Activated T-helper 17 cell treated with anti-CD3 and anti-CD28 coated beads, Interleukin-2, amount 50 U/mL, for 72 hours (primary cell): ENCODE measurements around the gene KMT2A. TPM values are rescaled to one million over a fixed set of nuclear protein-coding genes. Genes with fewer than 3 reads are reported as not detected.
"Not testable (repeated sequence)": the region's sequence is repeated elsewhere in the genome, so short reads cannot be mapped to it uniquely, and the experiment has no call there.

Source experiments
- ATAC-seq: fragments of 150-1000 bp; cut with Tn5 transposase; replicated peaks from 2 replicates; pipeline ENCODE4 v1.10.0; 2021; ENCODE audit warnings: mild to moderate bottlenecking, moderate library complexity
- H3K27ac Mint-ChIP-seq: one replicate; pipeline ENCODE4 v1.8.0; 2022; ENCODE audit warnings: mixed read lengths
- H3K27me3 Mint-ChIP-seq: one replicate; pipeline ENCODE4 v1.8.0; 2022; ENCODE audit warnings: mixed read lengths
- H3K36me3 Mint-ChIP-seq: one replicate; pipeline ENCODE4 v1.8.0; 2022; ENCODE audit warnings: low read depth, mild to moderate bottlenecking, mixed read lengths
- H3K4me1 Mint-ChIP-seq: one replicate; pipeline ENCODE4 v1.8.0; 2022; ENCODE audit warnings: mixed read lengths
- H3K4me3 Mint-ChIP-seq: one replicate; pipeline ENCODE4 v1.8.0; 2022; ENCODE audit warnings: mild to moderate bottlenecking, mixed read lengths
- H3K9me3 Mint-ChIP-seq: one replicate; pipeline ENCODE4 v1.8.0; 2022; ENCODE audit warnings: mixed read lengths
- total RNA-seq, 2 donors: library from RNA; stranded (reverse); gene quantifications; one replicate each; pipeline ENCODE4 v1.2.3, GENCODE V29; 2022

The KMT2A gene
- total RNA-seq, 2 donors from 2014 or later, result 81.6 to 118 TPM

- not testable (repeated sequence) for H3K4me1 Mint-ChIP-seq, H3K27me3 Mint-ChIP-seq, H3K9me3 Mint-ChIP-seq, H3K4me3 Mint-ChIP-seq, H3K27ac Mint-ChIP-seq, ATAC-seq, H3K36me3 Mint-ChIP-seq
Observed at GRCh38 chr11:118416900-118417299, 19.4 kb upstream of the KMT2A start.

DNA sequence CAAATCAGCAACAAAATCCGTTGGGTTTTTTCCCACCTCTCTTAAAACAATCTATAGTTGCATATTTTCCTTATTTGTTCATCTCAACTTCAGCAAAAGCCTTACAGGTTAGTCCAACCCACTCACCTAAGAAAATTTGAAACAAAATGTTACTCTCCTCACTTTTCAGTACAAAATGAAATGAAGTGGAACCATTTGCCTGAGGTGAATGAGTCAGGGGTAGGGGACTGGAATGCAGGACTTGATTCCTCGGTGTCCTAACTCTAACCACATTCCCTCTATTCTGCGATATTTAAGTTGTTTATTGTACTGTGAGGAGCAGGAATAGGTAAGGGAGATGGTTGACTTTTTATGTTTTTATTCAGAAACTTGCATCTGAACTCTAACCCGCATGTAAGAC, 18.5 kb upstream of the KMT2A start:
- no peak for ATAC-seq
- no peak overlapping the region for H3K27ac Mint-ChIP-seq
- H3K27me3 Mint-ChIP-seq, result no peaks in the 10 kb centered on the region
- peaks cover 4% of the 10 kb centered on the region for H3K4me1 Mint-ChIP-seq
- H3K9me3 Mint-ChIP-seq, result no peaks in the 10 kb centered on the region
- H3K36me3 Mint-ChIP-seq, result no peaks in the 10 kb centered on the region
- H3K4me3 Mint-ChIP-seq, result no peak overlapping the region

- Mint-ChIP-seq H3K27ac (no peak overlapping the region), H3K9me3 (no peaks in the 10 kb centered on the region)
- ATAC-seq, result no peak
Observed at GRCh38 chr11:118418766-118419165, 17.5 kb upstream of the KMT2A start.

DNA sequence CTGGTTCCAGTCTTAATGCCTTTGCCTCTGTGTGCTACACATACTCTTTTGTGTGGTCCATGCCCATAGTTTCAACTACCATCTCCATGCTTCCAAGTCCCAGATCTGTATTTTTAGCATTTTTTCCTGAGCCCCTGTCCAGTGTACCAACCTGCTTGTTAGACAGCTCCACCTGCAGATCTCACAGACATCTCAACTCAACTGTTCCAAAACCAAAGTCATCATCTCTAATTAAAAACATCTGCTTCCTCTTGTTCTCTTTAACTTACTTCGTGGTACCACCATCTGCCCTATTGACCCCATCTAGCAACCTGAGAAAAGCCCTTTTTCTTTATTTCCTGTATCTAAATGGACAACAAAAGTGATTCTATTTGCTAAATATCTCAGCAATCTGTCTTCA, 8.6 kb upstream of the KMT2A start:
- peak overlapping the region; percentile 36 for H3K27ac Mint-ChIP-seq
- no peaks in the 10 kb centered on the region for H3K4me1 Mint-ChIP-seq
- no peaks in the 10 kb centered on the region for H3K36me3 Mint-ChIP-seq
- no peaks in the 10 kb centered on the region for H3K9me3 Mint-ChIP-seq
- no peak overlapping the region for H3K4me3 Mint-ChIP-seq
- H3K27me3 Mint-ChIP-seq, result no peaks in the 10 kb centered on the region
- no peak for ATAC-seq

More at GRCh38 chr11:118418766-118419165, 17.5 kb upstream of the KMT2A start:
- no peaks in the 10 kb centered on the region for H3K36me3 Mint-ChIP-seq
- no peak overlapping the region for H3K4me3 Mint-ChIP-seq
- no peaks in the 10 kb centered on the region for H3K27me3 Mint-ChIP-seq
- peaks cover 4% of the 10 kb centered on the region for H3K4me1 Mint-ChIP-seq

GRCh38 chr11:118430956-118431355, 5.3 kb upstream of the KMT2A start:
- Mint-ChIP-seq H3K27me3 (no peaks in the 10 kb centered on the region), H3K9me3 (no peaks in the 10 kb centered on the region), H3K4me1 (peaks cover 16% of the 10 kb centered on the region), H3K4me3 (no peak overlapping the region), H3K27ac (no peak overlapping the region), H3K36me3 (no peaks in the 10 kb centered on the region)
- no peak for ATAC-seq

GRCh38 chr11:118434123-118434552, 2.2 kb upstream of the KMT2A start:
- no peak for ATAC-seq
- peak overlapping the region; percentile 96 for H3K4me3 Mint-ChIP-seq
- H3K27ac Mint-ChIP-seq, result peak overlapping the region; percentile 28
- H3K9me3 Mint-ChIP-seq, result no peaks in the 10 kb centered on the region
- H3K4me1 Mint-ChIP-seq, result peaks cover 16% of the 10 kb centered on the region
- peaks cover 19% of the 10 kb centered on the region for H3K36me3 Mint-ChIP-seq
- H3K27me3 Mint-ChIP-seq, result no peaks in the 10 kb centered on the region

- Mint-ChIP-seq H3K27me3 (no peaks in the 10 kb centered on the region), H3K27ac (peak overlapping the region; percentile 28), H3K4me3 (peak overlapping the region; percentile 96), H3K4me1 (peaks cover 16% of the 10 kb centered on the region), H3K9me3 (no peaks in the 10 kb centered on the region), H3K36me3 (peaks cover 25% of the 10 kb centered on the region)
- peak; percentile 8 for ATAC-seq
Observed at GRCh38 chr11:118434553-118435289, 1.6 kb upstream of the KMT2A start.

GRCh38 chr11:118435290-118435892, 901 bp upstream of the KMT2A start:
- ATAC-seq, result peak; percentile 17
- H3K36me3 Mint-ChIP-seq, result peaks cover 32% of the 10 kb centered on the region
- peak overlapping the region; percentile 96 for H3K4me3 Mint-ChIP-seq
- no peaks in the 10 kb centered on the region for H3K27me3 Mint-ChIP-seq
- peak overlapping the region; percentile 28 for H3K27ac Mint-ChIP-seq
- H3K9me3 Mint-ChIP-seq, result no peaks in the 10 kb centered on the region
- H3K4me1 Mint-ChIP-seq, result peaks cover 22% of the 10 kb centered on the region

- H3K9me3 Mint-ChIP-seq, result no peaks in the 10 kb centered on the region
- H3K4me3 Mint-ChIP-seq, result peak overlapping the region; percentile 96
- ATAC-seq, result peak; percentile 15
- no peaks in the 10 kb centered on the region for H3K27me3 Mint-ChIP-seq
- H3K4me1 Mint-ChIP-seq, result peaks cover 30% of the 10 kb centered on the region
- H3K27ac Mint-ChIP-seq, result peak overlapping the region; percentile 87
- H3K36me3 Mint-ChIP-seq, result peaks cover 45% of the 10 kb centered on the region
Observed at GRCh38 chr11:118436639-118437207, 431 bp downstream of the KMT2A start.

DNA sequence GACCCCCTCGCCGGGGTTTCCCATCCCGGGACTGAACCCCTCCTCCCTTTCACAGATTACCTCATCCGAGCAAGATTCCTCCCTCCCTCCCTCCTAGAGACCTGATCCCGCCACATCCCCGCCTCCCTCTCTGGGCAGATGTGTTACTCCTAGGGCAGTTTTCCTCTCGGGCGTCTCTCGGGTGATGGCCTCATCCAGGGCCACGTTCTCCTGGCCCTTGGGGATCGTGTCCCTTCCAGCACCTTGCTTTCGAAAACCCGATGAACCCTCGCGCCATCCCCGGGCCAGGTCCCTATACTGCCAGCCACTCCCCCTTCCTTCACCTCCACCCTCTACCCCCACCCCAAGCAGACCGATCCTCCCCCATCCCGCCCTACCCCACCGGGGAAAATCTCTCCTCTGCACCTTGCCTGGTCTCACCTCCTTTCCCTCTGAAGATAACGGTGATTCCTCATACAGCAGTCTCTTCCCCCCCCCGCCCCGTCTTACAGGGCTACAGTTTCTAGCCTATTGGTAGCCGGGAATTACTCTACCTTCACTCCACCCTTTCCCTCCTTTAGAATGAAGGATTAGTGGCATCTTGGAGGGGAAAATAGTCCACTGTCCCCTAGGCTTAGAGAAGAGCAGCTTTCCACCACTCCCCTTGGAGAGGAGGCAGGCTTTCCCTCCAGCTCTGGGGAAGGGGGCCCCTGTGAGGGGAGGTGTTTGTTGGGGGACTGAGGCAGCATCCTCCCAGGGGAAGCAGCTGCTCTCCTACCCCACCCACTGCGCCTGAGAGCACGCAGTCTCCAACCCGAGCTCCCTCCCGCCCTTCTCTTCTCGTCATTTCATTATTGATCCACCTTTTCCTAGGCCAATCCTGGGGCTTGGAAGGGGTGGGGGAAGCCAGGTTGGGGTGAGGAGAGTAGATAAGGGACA, 1.2 kb downstream of the KMT2A start:
- H3K9me3 Mint-ChIP-seq, result no peaks in the 10 kb centered on the region
- peak overlapping the region; percentile 87 for H3K27ac Mint-ChIP-seq
- peaks cover 37% of the 10 kb centered on the region for H3K4me1 Mint-ChIP-seq
- H3K4me3 Mint-ChIP-seq, result peak overlapping the region; percentile 96
- H3K27me3 Mint-ChIP-seq, result no peaks in the 10 kb centered on the region
- ATAC-seq, result peak; percentile 18
- peaks cover 53% of the 10 kb centered on the region for H3K36me3 Mint-ChIP-seq

DNA sequence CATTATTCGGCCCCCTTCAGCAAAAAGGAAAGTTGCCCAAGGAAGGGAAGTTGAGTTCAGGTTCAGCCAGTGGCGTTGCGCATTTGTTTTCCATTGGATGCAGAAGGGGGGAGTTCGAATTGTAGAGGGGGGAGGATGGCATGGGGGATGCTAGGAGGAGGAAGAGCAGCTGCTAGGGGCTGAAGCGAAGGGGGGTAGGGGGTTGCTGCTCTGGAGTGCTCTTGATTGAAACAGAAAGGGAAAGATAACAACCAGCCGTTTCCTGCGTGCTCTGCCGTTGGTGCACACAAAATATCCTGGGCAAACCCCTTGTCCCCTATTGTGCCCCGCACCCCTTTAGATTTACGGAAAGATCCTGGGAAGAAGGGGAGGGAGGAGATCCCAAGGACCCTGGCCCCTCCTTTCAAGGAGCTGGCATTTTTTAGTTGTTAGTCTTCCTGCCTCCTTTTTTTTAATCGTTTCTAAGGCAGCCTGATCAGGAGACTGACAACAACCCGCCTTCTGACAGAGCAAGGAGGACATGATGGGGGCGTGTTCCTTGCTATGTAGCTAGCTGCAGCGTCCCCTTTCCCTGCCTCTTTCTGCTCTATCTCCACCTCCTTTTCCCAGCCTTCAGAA, 2.1 kb downstream of the KMT2A start:
- no peaks in the 10 kb centered on the region for H3K9me3 Mint-ChIP-seq
- peak; percentile 22 for ATAC-seq
- no peaks in the 10 kb centered on the region for H3K27me3 Mint-ChIP-seq
- H3K4me1 Mint-ChIP-seq, result peaks cover 47% of the 10 kb centered on the region
- peak overlapping the region; percentile 96 for H3K4me3 Mint-ChIP-seq
- peaks cover 59% of the 10 kb centered on the region for H3K36me3 Mint-ChIP-seq
- peak overlapping the region; percentile 87 for H3K27ac Mint-ChIP-seq

- Mint-ChIP-seq H3K27ac (peak overlapping the region; percentile 48), H3K4me1 (peaks cover 47% of the 10 kb centered on the region), H3K9me3 (no peaks in the 10 kb centered on the region), H3K4me3 (peak overlapping the region; percentile 96), H3K27me3 (no peaks in the 10 kb centered on the region), H3K36me3 (peaks cover 67% of the 10 kb centered on the region)
- ATAC-seq, result peak; percentile 30
Observed at GRCh38 chr11:118439646-118440045, 3.4 kb downstream of the KMT2A start.

DNA sequence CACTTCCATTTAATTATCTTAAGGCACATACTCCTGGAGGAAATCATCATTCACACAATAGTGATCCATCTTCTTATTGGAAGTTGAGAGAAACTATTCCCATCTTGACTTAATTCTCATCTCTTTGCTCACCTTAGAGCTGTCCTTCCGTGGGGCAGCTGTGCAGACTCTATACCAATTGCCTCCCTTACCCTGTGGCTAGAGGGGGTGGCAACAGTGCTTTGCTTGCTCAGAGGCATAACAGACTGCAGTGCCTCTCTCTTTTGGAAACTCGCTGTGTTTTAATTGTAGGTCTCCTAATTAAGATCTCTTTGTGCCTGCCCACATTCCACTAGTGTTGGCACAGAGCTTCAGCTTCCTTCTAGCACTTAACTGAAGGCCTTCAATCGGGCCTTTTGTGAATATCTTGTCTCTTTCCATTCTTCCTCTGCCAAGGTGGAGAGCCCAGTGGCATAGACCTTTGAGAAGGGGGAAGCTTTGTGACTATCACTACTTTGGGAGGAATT, 5.5 kb downstream of the KMT2A start:
- no peak for ATAC-seq
- Mint-ChIP-seq H3K4me1 (peaks cover 53% of the 10 kb centered on the region), H3K36me3 (peaks cover 89% of the 10 kb centered on the region), H3K27ac (peak overlapping the region; percentile 88), H3K4me3 (peak overlapping the region; percentile 96), H3K27me3 (no peaks in the 10 kb centered on the region), H3K9me3 (no peaks in the 10 kb centered on the region)

DNA sequence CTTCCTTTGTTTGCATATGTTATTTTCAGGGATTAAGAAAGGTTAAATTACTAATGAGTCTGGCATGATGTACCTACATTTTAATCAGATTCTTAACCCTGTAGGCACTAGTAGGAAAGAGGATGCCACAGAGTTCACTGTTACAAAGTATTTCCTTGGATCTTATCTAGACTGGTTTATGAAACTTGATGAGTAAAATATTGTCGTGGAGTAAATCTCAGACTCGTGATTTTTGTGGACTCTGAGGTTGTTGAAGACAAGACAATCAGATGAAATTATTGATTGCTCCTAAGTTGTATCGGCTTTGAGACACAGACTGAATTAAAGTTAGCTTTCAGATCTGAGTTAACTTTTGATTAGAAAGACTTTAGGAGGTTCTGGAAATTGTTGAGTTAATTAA, 6.0 kb downstream of the KMT2A start:
- Mint-ChIP-seq H3K4me3 (peak overlapping the region; percentile 96), H3K36me3 (peaks cover 90% of the 10 kb centered on the region), H3K4me1 (peaks cover 57% of the 10 kb centered on the region), H3K9me3 (no peaks in the 10 kb centered on the region), H3K27me3 (no peaks in the 10 kb centered on the region), H3K27ac (peak overlapping the region; percentile 88)
- ATAC-seq, result peak; percentile 5
